NCI-H128 (cell line): Measurements from ENCODE around the gene SLC38A2.
A peak's percentile ranks its signal among the peaks of the same experiment; 100 is the strongest.

Experiments
- DNase-seq: peaks from one replicate; lab custom pipeline; 2025; ENCODE audit not compliant: unreplicated experiment; lab: John Stamatoyannopoulos, UW

The SLC38A2 gene

GRCh38 chr12:46395388-46395787, 22.8 kb upstream of the SLC38A2 start:
- DNase-seq = no peak

- no peak for DNase-seq
These were observed 19.1 kb upstream of the SLC38A2 start for GRCh38 chr12:46391630-46392029.

- no peak for DNase-seq
These were observed 18.3 kb upstream of the SLC38A2 start for GRCh38 chr12:46390881-46391280.

GRCh38 chr12:46390304-46390703, 17.7 kb upstream of the SLC38A2 start:
- no peak for DNase-seq

- DNase-seq = no peak
These were observed 16.6 kb upstream of the SLC38A2 start for GRCh38 chr12:46389031-46389616.

GRCh38 chr12:46388427-46389021, 16.0 kb upstream of the SLC38A2 start:
- DNase-seq = no peak

GRCh38 chr12:46387670-46388069, 15.1 kb upstream of the SLC38A2 start:
- no peak for DNase-seq

GRCh38 chr12:46386877-46387629, 14.5 kb upstream of the SLC38A2 start:
- DNase-seq = no peak

- DNase-seq = no peak
These were observed 13.8 kb upstream of the SLC38A2 start for GRCh38 chr12:46386360-46386867.

GRCh38 chr12:46385438-46385837, 12.9 kb upstream of the SLC38A2 start:
- no peak for DNase-seq

GRCh38 chr12:46384451-46385309, 12.1 kb upstream of the SLC38A2 start:
- DNase-seq = no peak

- peak; percentile 32 for DNase-seq
These were observed 11.3 kb upstream of the SLC38A2 start for GRCh38 chr12:46383654-46384450.

- peak; percentile 95 for DNase-seq
These were observed 10.5 kb upstream of the SLC38A2 start for GRCh38 chr12:46382964-46383653.

GRCh38 chr12:46382408-46382963, 9.9 kb upstream of the SLC38A2 start:
- no peak for DNase-seq

GRCh38 chr12:46380881-46381280, 8.3 kb upstream of the SLC38A2 start:
- no peak for DNase-seq

GRCh38 chr12:46380022-46380796, 7.6 kb upstream of the SLC38A2 start:
- DNase-seq = no peak

GRCh38 chr12:46379352-46379751, 6.8 kb upstream of the SLC38A2 start:
- DNase-seq = no peak

- no peak for DNase-seq
These were observed 6.0 kb upstream of the SLC38A2 start for GRCh38 chr12:46378530-46378929.

GRCh38 chr12:46377678-46378077, 5.1 kb upstream of the SLC38A2 start:
- DNase-seq = no peak
